ENCODE results near the gene CCDC24. TPM values are rescaled to one million over a fixed set of nuclear protein-coding genes. Genes with fewer than 3 reads are reported as not detected.

Gene CCDC24
- total RNA-seq, 1 experiment from 2014 or later: 11.8 TPM

DNA sequence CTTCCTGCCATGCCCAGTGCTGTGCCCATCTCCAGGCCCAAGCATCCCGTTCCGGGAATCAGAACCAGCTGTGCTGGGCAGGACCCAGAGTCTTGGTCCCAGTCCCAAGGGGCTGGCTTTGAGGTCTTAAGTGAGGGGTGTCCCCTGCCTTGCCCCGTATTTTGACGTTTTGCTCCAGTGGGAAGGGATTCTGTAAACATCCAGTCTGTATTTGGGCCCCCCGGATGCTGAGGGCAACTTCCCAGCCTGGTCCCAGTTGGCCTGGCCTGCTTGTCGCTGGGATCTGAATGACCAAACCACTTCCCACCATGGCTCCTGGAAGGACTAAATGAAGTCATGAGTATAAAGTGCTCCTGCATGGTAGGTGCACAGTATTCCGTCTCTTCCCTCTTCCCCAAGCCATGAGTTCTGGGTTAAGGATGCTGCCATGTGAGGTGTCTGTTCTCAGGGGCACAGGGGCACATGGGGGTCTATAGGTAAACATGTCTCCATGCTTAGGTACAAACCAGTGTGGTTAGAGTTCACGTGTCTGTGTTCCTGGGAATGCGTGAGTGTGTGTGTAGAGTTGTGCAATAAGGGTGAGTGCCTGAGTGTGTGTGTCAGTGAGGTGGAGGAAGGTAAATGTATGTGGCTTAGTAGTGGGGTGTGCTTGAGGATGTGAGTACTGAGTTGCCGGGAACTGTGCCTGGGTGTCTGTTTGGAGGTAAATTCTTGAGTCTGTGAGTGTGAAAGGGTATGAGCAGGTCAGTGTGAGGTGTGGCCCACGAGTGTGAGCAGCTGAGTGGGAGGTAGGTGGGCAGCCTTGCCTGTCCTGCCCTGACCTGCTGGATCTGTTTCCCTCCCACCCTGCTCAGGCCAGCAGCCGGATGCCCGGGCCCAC lies 10.9 kb upstream of the CCDC24 start:
- Histone ChIP-seq H2BK5ac (ENCODE audit: insufficient read length, low read length) (no peak overlapping the region), H2BK12ac (ENCODE audit: insufficient read length, low read depth, low read length) (no peak overlapping the region), H3K9ac (ENCODE audit: extremely low read depth, insufficient read length, low read length) (peak overlapping the region; percentile 39), H3K79me1 (ENCODE audit: insufficient read depth, low read depth, low read length, poor library complexity, severe bottlenecking) (peaks cover 5% of the 10 kb centered on the region), H2BK15ac (ENCODE audit: low read depth, low read length) (no peak overlapping the region), H3K18ac (ENCODE audit: insufficient read length, low read depth, low read length) (no peak overlapping the region), H3K4ac (ENCODE audit: low read depth, low read length) (no peak overlapping the region), H3K23ac (ENCODE audit: insufficient read length, low read depth, low read length) (no peak overlapping the region), H3K56ac (ENCODE audit: insufficient read length, low read depth, low read length) (peak overlapping the region; percentile 30), H3K4me2 (ENCODE audit: insufficient read depth, insufficient read length, low read length) (peak overlapping the region; percentile 57), H3K9me3 (ENCODE audit: control insufficient read depth, low read depth, low read length) (no peaks in the 10 kb centered on the region), H2AK5ac (ENCODE audit: insufficient read length, low read length) (no peak overlapping the region), H4K8ac (replicated peaks; ENCODE audit: insufficient read length, low read depth, low read length) (no peak overlapping the region), H3K23me2 (ENCODE audit: insufficient read length, low read depth, low read length, poor library complexity, severe bottlenecking) (peaks cover 14% of the 10 kb centered on the region), H2BK20ac (ENCODE audit: low read depth, low read length, poor library complexity, severe bottlenecking) (no peak overlapping the region), H3T11ph (ENCODE audit: low read length) (no peak overlapping the region), H3K27ac (ENCODE audit: insufficient read length, low read depth, low read length) (no peak overlapping the region), H3K4me1 (ENCODE audit: insufficient read depth, low read length) (peaks cover 8% of the 10 kb centered on the region; the same call in 1 of the 2 replicates), H4K20me1 (ENCODE audit: control insufficient read depth, insufficient read depth, insufficient read length) (no peaks in the 10 kb centered on the region), H4K91ac (ENCODE audit: insufficient read length, low read depth, low read length) (no peak overlapping the region), H3K14ac (ENCODE audit: insufficient read depth, low read length) (no peak overlapping the region; the same call in 1 of the 2 replicates), H4K5ac (ENCODE audit: insufficient read length, low read depth, low read length) (no peak overlapping the region), H2AFZ (ENCODE audit: low read length) (no peak overlapping the region), H3K79me2 (ENCODE audit: insufficient read depth, low read length) (peaks cover 2% of the 10 kb centered on the region; the same call in 1 of the 2 replicates), H3K27me3 (ENCODE audit: insufficient read depth, low read length) (no peaks in the 10 kb centered on the region), H2BK120ac (ENCODE audit: low read depth, low read length, poor library complexity, severe bottlenecking) (no peak overlapping the region)
- Mint-ChIP-seq H3K9me3 (no peaks in the 10 kb centered on the region; a peak in 1 of 5 replicates), H3K4me3 (peak overlapping the region; percentile 89 to 92), H3K27ac (no peak overlapping the region; a peak in 1 of 7 replicates), H3K27me3 (ENCODE audit: low read depth) (no peaks in the 10 kb centered on the region), H3K4me1 (peaks cover 24 to 32% of the 10 kb centered on the region in 2 experiments), H3K36me3 (ENCODE audit: insufficient read depth in 1 of 3, low read depth in 3 of 3) (peaks cover 28 to 58% (median 57%) of the 10 kb centered on the region in 3 experiments; a peak in 6 of 7 replicates)
- WGBS (ENCODE audit: extremely low coverage, insufficient read length, low lambda C conversion rate): no CpG with 5 or more reads among the region's 13 CpGs
- DNase-seq: no peak
- TF ChIP-seq, protein P1, sequence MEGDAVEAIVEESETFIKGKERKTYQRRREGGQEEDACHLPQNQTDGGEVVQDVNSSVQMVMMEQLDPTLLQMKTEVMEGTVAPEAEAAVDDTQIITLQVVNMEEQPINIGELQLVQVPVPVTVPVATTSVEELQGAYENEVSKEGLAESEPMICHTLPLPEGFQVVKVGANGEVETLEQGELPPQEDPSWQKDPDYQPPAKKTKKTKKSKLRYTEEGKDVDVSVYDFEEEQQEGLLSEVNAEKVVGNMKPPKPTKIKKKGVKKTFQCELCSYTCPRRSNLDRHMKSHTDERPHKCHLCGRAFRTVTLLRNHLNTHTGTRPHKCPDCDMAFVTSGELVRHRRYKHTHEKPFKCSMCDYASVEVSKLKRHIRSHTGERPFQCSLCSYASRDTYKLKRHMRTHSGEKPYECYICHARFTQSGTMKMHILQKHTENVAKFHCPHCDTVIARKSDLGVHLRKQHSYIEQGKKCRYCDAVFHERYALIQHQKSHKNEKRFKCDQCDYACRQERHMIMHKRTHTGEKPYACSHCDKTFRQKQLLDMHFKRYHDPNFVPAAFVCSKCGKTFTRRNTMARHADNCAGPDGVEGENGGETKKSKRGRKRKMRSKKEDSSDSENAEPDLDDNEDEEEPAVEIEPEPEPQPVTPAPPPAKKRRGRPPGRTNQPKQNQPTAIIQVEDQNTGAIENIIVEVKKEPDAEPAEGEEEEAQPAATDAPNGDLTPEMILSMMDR (conservative IDR thresholded peaks at IDR 0.05): no peak

Data from H9 (cell line).